Body of pancreas (tissue), 4 donors: ENCODE results near the gene SLC66A1. TPM values are rescaled to one million over a fixed set of nuclear protein-coding genes. Genes with fewer than 3 reads are reported as not detected.

ENCODE experiments used
- ATAC-seq: fragments of 150-250 bp; one replicate; pipeline ENCODE4 v1.9.1; 2016
- DNase-seq, 4 donors: peaks; one replicate each; pipeline ENCODE4 v3.0.0-alpha.2; 2019
- H3K27ac ChIP-seq, 4 donors: fragments of 200-600 bp; sonication (generic); 1 replicate in 3 of 4; 2 replicates in 1 of 4; pipeline versions ENCODE4 v1.5.1 to v1.6.1; 2016 to 2019; ENCODE audit warnings: mild to moderate bottlenecking in 1 of 4, mixed read lengths in 1 of 4, moderate library complexity in 1 of 4
- H3K27me3 ChIP-seq, 2 donors: fragments of 200-600 bp; sonication (generic); one replicate each; pipeline ENCODE4 v1.6.0; 2016; ENCODE audit warnings: mild to moderate bottlenecking in 1 of 2
- H3K36me3 ChIP-seq, 2 donors: fragments of 200-600 bp; sonication (generic); replicated peaks in 1 of 2; 2 replicates each; pipeline ENCODE4 v1.5.1; 2016; ENCODE audit warnings: low read depth in 2 of 2; ENCODE audit not compliant: insufficient read depth in 1 of 2
- H3K4me1 ChIP-seq: fragments of 200-600 bp; sonication (generic); one replicate; pipeline ENCODE4 v1.6.0; 2016
- H3K4me3 ChIP-seq, 2 donors: fragments of 200-600 bp; sonication (generic); 1 replicate in 1 of 2; 2 replicates in 1 of 2; pipeline ENCODE4 v1.5.1; 2016 to 2019
- H3K9me3 ChIP-seq, 3 donors: fragments of 200-600 bp; sonication (generic); 1 replicate in 2 of 3; 2 replicates in 1 of 3; pipeline ENCODE4 v1.5.1; 2016
- POLR2A ChIP-seq, 3 donors: fragments of 450-650 bp; IDR thresholded peaks; one replicate each; pipeline ENCODE4 v1.6.1; 2016; ENCODE audit warnings: antibody characterized with exemption in 3 of 3, mild to moderate bottlenecking in 2 of 3
- WGBS, 2 donors: methylation state at CpG; one replicate each; pipeline ENCODE4 v1.1.5; 2017; 5-methylcytosine and 5-hydroxymethylcytosine counted together
- intact Hi-C: fragments of 100-400 bp; cut with DNase I; formaldehyde crosslinking; loops from one replicate; pipeline ENCODE4 v1.15.1; 2023
- total RNA-seq, 2 donors: library from RNA; depleted of rRNA; stranded (reverse); fragments of >200 nt; gene quantifications; one replicate each; pipeline ENCODE4 v1.1.0, GENCODE V29; 2016
- TF ChIP-seq, protein P1 (sequence below), 7 experiments: fragments of 450-650 bp in 4 of 7; fragments of 200-600 bp in 3 of 7; sonication (generic) in 3 of 7; IDR thresholded peaks; one replicate each; pipeline ENCODE4 v1.5.1; 2016 to 2019; ENCODE audit warnings: antibody characterized with exemption in 7 of 7

SLC66A1 gene
- total RNA-seq, 2 donors from 2014 or later = 9.6 to 23.4 TPM

DNA sequence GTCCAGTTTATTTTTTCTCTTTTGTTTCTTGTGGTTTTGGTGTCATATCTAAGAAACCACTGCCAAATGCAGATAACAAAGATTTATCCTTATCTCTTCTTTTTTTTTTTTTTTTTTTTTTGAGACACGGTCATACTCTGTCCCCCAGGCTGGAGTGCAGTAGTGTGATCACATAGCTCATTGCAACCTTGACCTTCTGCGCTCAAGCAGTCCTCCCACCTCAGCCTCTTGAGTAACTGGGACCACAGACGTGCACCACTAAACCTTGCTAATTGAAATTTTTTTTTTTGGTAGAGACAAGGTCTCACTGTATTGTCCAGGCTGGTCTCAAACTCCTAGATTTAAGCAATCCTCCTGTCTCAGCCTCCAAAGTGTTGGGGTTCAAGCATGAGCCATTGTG, 8.9 kb downstream of the SLC66A1 start:
- TF ChIP-seq, protein P1, sequence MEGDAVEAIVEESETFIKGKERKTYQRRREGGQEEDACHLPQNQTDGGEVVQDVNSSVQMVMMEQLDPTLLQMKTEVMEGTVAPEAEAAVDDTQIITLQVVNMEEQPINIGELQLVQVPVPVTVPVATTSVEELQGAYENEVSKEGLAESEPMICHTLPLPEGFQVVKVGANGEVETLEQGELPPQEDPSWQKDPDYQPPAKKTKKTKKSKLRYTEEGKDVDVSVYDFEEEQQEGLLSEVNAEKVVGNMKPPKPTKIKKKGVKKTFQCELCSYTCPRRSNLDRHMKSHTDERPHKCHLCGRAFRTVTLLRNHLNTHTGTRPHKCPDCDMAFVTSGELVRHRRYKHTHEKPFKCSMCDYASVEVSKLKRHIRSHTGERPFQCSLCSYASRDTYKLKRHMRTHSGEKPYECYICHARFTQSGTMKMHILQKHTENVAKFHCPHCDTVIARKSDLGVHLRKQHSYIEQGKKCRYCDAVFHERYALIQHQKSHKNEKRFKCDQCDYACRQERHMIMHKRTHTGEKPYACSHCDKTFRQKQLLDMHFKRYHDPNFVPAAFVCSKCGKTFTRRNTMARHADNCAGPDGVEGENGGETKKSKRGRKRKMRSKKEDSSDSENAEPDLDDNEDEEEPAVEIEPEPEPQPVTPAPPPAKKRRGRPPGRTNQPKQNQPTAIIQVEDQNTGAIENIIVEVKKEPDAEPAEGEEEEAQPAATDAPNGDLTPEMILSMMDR (IDR thresholded peaks at IDR 0.05) = no peak
- no peak for TF ChIP-seq POLR2A (IDR thresholded peaks at IDR 0.05)
- 75 to 82% methylated on average over 3 of the region's 3 CpGs for WGBS, 2 donors
- ATAC-seq (no peak), DNase-seq (no peak)
- intact Hi-C loops = no loop called here
- Histone ChIP-seq H3K4me1 (no peaks in the 10 kb centered on the region), H3K36me3 (peaks cover 0 to 6% of the 10 kb centered on the region in 2 donors), H3K27me3 (no peaks in the 10 kb centered on the region), H3K27ac (no peak overlapping the region), H3K9me3 (no peaks in the 10 kb centered on the region), H3K4me3 (no peak overlapping the region)

DNA sequence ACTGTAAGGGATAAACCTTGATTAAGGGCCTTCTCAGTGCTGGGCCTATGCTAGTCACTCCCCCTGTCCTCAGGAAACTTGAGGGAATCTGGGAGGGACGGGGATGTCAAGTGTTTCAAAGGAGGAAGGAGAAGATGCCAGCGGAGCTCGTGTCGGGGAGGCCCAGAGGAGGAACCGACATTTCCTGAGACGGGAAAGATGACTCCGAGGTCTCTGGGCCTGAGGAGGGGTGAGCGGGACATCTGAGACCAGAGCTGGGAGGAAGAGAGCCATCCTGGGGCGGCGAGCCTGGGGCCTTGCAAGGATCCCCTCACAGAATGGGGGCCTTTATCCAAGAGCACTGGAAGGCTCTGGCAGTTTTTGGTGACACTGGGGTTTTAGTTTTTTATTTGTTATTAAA, 10.4 kb downstream of the SLC66A1 start:
- TF ChIP-seq, protein P1 (IDR thresholded peaks at IDR 0.05) = no peak
- TF ChIP-seq POLR2A (IDR thresholded peaks at IDR 0.05) = no peak
- H3K27ac ChIP-seq = no peak overlapping the region
- intact Hi-C loops = no loop called here
- no peak for DNase-seq
- H3K4me1 ChIP-seq = no peaks in the 10 kb centered on the region
- 62 to 89% methylated on average over 10 of the region's 10 CpGs for WGBS, 2 donors
- H3K36me3 ChIP-seq = peaks cover 0 to 6% of the 10 kb centered on the region in 2 donors
- H3K27me3 ChIP-seq = no peaks in the 10 kb centered on the region
- ATAC-seq = no peak
- no peak overlapping the region for H3K4me3 ChIP-seq
- H3K9me3 ChIP-seq = no peaks in the 10 kb centered on the region

DNA sequence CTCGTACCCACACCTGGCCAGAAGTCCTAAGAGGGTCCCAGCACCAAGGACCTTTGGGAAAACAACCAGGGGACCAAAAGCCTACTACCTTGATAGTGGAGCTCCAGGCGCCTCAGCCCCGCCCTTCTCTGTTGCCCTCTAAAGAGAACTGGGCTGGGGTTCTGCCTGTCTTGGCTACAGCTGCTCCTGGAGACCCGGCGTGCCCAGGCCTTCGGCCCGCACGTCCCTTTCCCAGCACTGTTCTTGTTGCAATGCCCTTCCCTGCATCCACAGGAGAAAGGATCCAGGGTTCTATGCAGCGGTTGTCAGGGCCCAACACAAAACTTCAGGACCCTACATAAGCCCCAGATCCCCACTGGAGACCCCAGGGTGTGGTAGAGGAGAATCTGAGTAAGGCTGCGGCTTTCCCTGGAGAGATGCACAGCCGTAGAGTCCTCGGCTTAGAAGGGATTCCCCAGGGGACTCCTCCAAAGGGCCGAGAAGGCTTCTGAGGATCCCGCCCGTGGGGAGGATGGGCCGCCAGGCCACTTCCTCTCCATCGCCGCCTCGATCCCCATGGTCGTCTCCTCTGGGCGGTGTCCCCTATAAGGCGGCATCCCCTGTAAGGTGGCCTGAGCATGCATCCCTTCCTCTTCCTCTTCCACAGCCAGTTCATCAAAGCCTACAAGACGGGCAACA, 12.0 kb downstream of the SLC66A1 start:
- DNase-seq (no peak), ATAC-seq (no peak)
- intact Hi-C loops = no loop called here
- no peak for TF ChIP-seq POLR2A (IDR thresholded peaks at IDR 0.05)
- TF ChIP-seq, protein P1 (IDR thresholded peaks at IDR 0.05) = no peak
- H3K9me3 ChIP-seq = no peaks in the 10 kb centered on the region
- 84 to 99% methylated on average over 14 to 23 of the region's 23 CpGs for WGBS, 2 donors
- H3K4me3 ChIP-seq = no peak overlapping the region
- no peaks in the 10 kb centered on the region for H3K27me3 ChIP-seq
- peaks cover 0 to 13% of the 10 kb centered on the region in 2 donors for H3K36me3 ChIP-seq
- H3K4me1 ChIP-seq = no peaks in the 10 kb centered on the region
- H3K27ac ChIP-seq = no peak overlapping the region

DNA sequence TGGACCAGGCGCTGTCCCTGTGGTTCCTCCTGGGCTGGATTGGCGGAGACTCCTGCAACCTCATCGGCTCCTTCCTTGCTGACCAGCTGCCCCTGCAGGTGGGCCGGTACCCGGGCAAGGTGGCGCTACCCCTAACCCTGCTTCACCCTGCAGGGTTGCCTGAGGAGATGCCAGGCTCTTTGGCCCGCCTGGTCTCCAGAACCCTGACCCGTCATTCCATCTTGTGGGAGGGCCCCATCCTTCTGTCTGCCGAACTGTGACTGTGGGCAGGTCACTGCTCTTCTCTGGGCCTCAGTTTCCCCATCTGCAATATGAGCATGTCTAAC, 12.5 kb downstream of the SLC66A1 start:
- ATAC-seq (no peak), DNase-seq (no peak)
- Histone ChIP-seq H3K9me3 (no peaks in the 10 kb centered on the region), H3K4me3 (no peak overlapping the region), H3K27me3 (no peaks in the 10 kb centered on the region), H3K4me1 (no peaks in the 10 kb centered on the region), H3K27ac (no peak overlapping the region), H3K36me3 (peaks cover 0 to 15% of the 10 kb centered on the region in 2 donors)
- TF ChIP-seq, protein P1 (IDR thresholded peaks at IDR 0.05) = no peak
- TF ChIP-seq POLR2A (IDR thresholded peaks at IDR 0.05) = no peak
- intact Hi-C loops = no loop called here
- 92 to 99% methylated on average over 4 to 9 of the region's 9 CpGs for WGBS, 2 donors

DNA sequence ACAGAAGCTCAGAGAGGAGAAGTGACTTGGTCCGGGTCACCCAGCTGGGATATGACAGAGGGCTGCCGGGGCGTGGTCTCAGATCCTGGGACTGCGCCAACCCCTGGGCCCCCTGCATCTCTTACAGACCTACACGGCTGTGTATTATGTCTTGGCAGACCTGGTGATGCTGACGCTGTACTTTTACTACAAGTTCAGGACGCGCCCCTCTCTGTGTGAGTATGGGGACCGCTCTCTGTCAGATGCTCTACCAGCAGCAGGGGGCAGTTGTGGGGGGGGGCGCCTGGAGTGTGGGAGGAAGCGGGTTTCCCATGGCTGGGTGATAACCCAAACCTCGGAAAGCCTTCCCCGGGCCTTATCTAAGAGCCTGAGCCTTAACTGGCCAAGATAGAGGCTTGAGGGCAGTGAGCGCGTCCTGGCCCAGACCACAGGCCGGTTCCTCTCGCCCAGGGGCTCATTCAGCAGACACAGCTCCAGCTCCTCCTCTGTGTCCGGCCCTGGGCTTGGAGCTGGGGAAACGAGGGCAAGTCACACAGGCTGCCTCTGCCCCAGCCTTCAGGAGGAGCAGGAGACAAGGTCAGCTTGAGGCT, 13.3 kb downstream of the SLC66A1 start:
- TF ChIP-seq, protein P1 (IDR thresholded peaks at IDR 0.05) = no peak
- TF ChIP-seq POLR2A (IDR thresholded peaks at IDR 0.05) = no peak
- Histone ChIP-seq H3K27ac (no peak overlapping the region), H3K36me3 (peaks cover 0 to 15% of the 10 kb centered on the region in 2 donors), H3K4me3 (no peak overlapping the region), H3K9me3 (no peaks in the 10 kb centered on the region), H3K27me3 (no peaks in the 10 kb centered on the region), H3K4me1 (no peaks in the 10 kb centered on the region)
- no peak for ATAC-seq
- intact Hi-C loops = no loop called here
- WGBS, 2 donors = 76 to 87% methylated on average over 10 to 12 of the region's 19 CpGs
- no peak for DNase-seq
